GM19025 (cell line): ENCODE results near the gene UNC5B.

Source experiments
- ATAC-seq: cut with Tn5 transposase; IDR thresholded peaks from one replicate; pipeline ENCODE4 v1.9.1; 2021; ENCODE audit warnings: mild to moderate bottlenecking, low read depth, moderate library complexity; ENCODE audit not compliant: unreplicated experiment

UNC5B gene

GRCh38 chr10:71237843-71238623, 25.7 kb downstream of the UNC5B start:
- ATAC-seq: no peak

GRCh38 chr10:71238626-71239025, 26.3 kb downstream of the UNC5B start:
- no peak for ATAC-seq

- no peak for ATAC-seq
Measured at GRCh38 chr10:71239131-71239915, 27.0 kb downstream of the UNC5B start.

- ATAC-seq: no peak
Measured at GRCh38 chr10:71239946-71240795, 27.8 kb downstream of the UNC5B start.

- ATAC-seq: no peak
Measured at GRCh38 chr10:71241114-71241829, 28.9 kb downstream of the UNC5B start.

GRCh38 chr10:71241830-71242621, 29.7 kb downstream of the UNC5B start:
- no peak for ATAC-seq

GRCh38 chr10:71242622-71243009, 30.2 kb downstream of the UNC5B start:
- ATAC-seq: no peak

GRCh38 chr10:71243756-71244395, 31.5 kb downstream of the UNC5B start:
- no peak for ATAC-seq

- no peak for ATAC-seq
Measured at GRCh38 chr10:71244431-71245419, 32.4 kb downstream of the UNC5B start.

GRCh38 chr10:71245420-71246325, 33.3 kb downstream of the UNC5B start:
- ATAC-seq: no peak

GRCh38 chr10:71246591-71247413, 34.4 kb downstream of the UNC5B start:
- no peak for ATAC-seq

GRCh38 chr10:71247414-71247705, 35.0 kb downstream of the UNC5B start:
- ATAC-seq: no peak

- no peak for ATAC-seq
Measured at GRCh38 chr10:71247804-71248203, 35.4 kb downstream of the UNC5B start.

GRCh38 chr10:71248210-71248609, 35.8 kb downstream of the UNC5B start:
- no peak for ATAC-seq

GRCh38 chr10:71249996-71250395, 37.6 kb downstream of the UNC5B start:
- ATAC-seq: no peak

- ATAC-seq: no peak
Measured at GRCh38 chr10:71250405-71250804, 38.0 kb downstream of the UNC5B start.
